ENCODE results near the gene IFITM1. TPM values are rescaled to one million over a fixed set of nuclear protein-coding genes. Genes with fewer than 3 reads are reported as not detected.

The IFITM1 gene
- total and polyA plus RNA-seq, 9 of the 15 experiments (the other 6 are each of a cell fraction or from before 2014, with no cell fraction given), result 691 to 5,579 (median 974) TPM

DNA sequence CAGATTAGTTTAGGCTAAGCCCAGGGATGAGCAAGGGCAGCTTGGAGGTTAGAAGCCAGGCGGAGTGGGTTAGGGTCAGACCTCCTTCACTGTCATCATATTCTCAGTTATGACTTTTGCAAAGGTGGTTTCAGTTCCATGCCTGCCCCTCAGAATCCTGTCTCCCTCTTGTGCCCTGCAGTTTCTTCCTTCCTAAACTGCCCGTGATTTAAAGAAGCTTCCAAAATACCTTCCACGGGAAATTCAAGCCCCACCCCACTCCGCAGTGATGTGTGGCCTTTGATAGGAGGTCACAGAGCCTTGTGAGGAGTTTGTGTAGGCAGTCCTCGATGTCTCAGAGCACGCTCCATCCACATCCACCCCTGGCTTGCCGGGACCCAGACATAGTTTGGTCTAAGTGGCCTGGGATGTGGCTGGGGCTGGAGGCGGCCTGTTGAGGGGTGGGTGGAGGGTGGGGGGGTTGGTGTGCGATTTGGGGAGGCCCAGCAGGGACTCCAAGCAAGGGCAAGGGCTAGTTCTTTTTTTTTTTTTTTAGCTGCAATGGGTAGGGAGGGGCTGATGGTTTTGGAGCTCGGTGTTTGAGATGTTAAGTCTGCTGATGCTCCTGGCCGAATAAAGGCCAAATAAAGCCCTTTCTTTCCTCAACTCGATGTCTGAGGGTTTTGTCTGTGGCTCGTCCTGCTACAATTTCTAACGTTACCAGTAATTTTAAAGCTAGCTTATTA, 1.6 kb upstream of the IFITM1 start (continued):
- TF ChIP-seq JUND (IDR thresholded peaks at IDR 0.05; ENCODE audit: borderline replicate concordance, low read depth, low read length) (no peak), JUND (tag; IDR thresholded peaks at IDR 0.05; ENCODE audit: borderline replicate concordance, low read depth, low read length) (peak; percentile 19; the same call in 1 of the 3 replicates), POLR2G (IDR thresholded peaks at IDR 0.05; ENCODE audit: low read depth, low read length) (peak; percentile 28; the same call in 1 of the 2 replicates), MTA3 (IDR thresholded peaks at IDR 0.05; ENCODE audit: borderline replicate concordance) (0 out of 2 replicates have a peak, but pooled peaks have one; percentile 15), PHB (CRISPR knock-in tag; IDR thresholded peaks at IDR 0.05) (no peak), NR2F6 (CRISPR knock-in tag; IDR thresholded peaks at IDR 0.05) (no peak), ZNF384 (IDR thresholded peaks at IDR 0.05; ENCODE audit: low read depth, low read length) (peak; percentile 67), RBBP5 (IDR thresholded peaks at IDR 0.05; ENCODE audit: borderline replicate concordance, insufficient read depth, low read length, poor library complexity, severe bottlenecking) (peak; percentile 27)
- TF ChIP-seq, protein P1, sequence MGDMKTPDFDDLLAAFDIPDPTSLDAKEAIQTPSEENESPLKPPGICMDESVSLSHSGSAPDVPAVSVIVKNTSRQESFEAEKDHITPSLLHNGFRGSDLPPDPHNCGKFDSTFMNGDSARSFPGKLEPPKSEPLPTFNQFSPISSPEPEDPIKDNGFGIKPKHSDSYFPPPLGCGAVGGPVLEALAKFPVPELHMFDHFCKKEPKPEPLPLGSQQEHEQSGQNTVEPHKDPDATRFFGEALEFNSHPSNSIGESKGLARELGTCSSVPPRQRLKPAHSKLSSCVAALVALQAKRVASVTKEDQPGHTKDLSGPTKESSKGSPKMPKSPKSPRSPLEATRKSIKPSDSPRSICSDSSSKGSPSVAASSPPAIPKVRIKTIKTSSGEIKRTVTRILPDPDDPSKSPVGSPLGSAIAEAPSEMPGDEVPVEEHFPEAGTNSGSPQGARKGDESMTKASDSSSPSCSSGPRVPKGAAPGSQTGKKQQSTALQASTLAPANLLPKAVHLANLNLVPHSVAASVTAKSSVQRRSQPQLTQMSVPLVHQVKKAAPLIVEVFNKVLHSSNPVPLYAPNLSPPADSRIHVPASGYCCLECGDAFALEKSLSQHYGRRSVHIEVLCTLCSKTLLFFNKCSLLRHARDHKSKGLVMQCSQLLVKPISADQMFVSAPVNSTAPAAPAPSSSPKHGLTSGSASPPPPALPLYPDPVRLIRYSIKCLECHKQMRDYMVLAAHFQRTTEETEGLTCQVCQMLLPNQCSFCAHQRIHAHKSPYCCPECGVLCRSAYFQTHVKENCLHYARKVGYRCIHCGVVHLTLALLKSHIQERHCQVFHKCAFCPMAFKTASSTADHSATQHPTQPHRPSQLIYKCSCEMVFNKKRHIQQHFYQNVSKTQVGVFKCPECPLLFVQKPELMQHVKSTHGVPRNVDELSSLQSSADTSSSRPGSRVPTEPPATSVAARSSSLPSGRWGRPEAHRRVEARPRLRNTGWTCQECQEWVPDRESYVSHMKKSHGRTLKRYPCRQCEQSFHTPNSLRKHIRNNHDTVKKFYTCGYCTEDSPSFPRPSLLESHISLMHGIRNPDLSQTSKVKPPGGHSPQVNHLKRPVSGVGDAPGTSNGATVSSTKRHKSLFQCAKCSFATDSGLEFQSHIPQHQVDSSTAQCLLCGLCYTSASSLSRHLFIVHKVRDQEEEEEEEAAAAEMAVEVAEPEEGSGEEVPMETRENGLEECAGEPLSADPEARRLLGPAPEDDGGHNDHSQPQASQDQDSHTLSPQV (IDR thresholded peaks at IDR 0.05), result peak; percentile 41; the same call in 1 of the 2 replicates
- TF ChIP-seq, protein P2, sequence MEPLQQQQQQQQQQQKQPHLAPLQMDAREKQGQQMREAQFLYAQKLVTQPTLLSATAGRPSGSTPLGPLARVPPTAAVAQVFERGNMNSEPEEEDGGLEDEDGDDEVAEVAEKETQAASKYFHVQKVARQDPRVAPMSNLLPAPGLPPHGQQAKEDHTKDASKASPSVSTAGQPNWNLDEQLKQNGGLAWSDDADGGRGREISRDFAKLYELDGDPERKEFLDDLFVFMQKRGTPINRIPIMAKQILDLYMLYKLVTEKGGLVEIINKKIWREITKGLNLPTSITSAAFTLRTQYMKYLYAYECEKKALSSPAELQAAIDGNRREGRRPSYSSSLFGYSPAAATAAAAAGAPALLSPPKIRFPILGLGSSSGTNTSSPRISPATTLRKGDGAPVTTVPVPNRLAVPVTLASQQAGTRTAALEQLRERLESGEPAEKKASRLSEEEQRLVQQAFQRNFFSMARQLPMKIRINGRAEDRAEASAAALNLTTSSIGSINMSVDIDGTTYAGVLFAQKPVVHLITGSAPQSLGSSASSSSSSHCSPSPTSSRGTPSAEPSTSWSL (CRISPR knock-in tag; IDR thresholded peaks at IDR 0.05; ENCODE audit: borderline replicate concordance), result no peak
- TF ChIP-seq, protein P3, sequence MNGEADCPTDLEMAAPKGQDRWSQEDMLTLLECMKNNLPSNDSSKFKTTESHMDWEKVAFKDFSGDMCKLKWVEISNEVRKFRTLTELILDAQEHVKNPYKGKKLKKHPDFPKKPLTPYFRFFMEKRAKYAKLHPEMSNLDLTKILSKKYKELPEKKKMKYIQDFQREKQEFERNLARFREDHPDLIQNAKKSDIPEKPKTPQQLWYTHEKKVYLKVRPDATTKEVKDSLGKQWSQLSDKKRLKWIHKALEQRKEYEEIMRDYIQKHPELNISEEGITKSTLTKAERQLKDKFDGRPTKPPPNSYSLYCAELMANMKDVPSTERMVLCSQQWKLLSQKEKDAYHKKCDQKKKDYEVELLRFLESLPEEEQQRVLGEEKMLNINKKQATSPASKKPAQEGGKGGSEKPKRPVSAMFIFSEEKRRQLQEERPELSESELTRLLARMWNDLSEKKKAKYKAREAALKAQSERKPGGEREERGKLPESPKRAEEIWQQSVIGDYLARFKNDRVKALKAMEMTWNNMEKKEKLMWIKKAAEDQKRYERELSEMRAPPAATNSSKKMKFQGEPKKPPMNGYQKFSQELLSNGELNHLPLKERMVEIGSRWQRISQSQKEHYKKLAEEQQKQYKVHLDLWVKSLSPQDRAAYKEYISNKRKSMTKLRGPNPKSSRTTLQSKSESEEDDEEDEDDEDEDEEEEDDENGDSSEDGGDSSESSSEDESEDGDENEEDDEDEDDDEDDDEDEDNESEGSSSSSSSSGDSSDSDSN (IDR thresholded peaks at IDR 0.05; ENCODE audit: borderline replicate concordance in 1 of 2, low read depth in 2 of 2, low read length in 2 of 2), result 0 out of 4 replicates have a peak, but pooled peaks of 1 of the 2 experiments have one; percentile 12
- TF ChIP-seq, protein P4, sequence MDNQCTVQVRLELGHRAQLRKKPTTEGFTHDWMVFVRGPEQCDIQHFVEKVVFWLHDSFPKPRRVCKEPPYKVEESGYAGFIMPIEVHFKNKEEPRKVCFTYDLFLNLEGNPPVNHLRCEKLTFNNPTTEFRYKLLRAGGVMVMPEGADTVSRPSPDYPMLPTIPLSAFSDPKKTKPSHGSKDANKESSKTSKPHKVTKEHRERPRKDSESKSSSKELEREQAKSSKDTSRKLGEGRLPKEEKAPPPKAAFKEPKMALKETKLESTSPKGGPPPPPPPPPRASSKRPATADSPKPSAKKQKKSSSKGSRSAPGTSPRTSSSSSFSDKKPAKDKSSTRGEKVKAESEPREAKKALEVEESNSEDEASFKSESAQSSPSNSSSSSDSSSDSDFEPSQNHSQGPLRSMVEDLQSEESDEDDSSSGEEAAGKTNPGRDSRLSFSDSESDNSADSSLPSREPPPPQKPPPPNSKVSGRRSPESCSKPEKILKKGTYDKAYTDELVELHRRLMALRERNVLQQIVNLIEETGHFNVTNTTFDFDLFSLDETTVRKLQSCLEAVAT (IDR thresholded peaks at IDR 0.05), result 0 out of 4 replicates have a peak, but pooled peaks of 1 of the 2 experiments have one; percentile 45

Measured in K562 (cell line).